ENCODE data around the gene EVC.

EVC gene

GRCh38 chr4:5790546-5790857, 79.5 kb downstream of the EVC start:
- no peak for TF ChIP-seq CTCF (IDR thresholded peaks at IDR 0.05; ENCODE audit: control insufficient read depth, insufficient read depth, low read depth, low read length, missing control alignments)

GRCh38 chr4:5791654-5792053, 80.7 kb downstream of the EVC start:
- TF ChIP-seq CTCF (IDR thresholded peaks at IDR 0.05; ENCODE audit: control insufficient read depth, insufficient read depth, low read depth, low read length, missing control alignments) = no peak
- H3K4me3 ChIP-seq (ENCODE audit: control insufficient read depth, low read depth, low read length) = no peak overlapping the region
- DNase-seq (ENCODE audit: low read depth) = no peak

More at GRCh38 chr4:5790546-5790857, 79.5 kb downstream of the EVC start:
- H3K4me3 ChIP-seq (ENCODE audit: control insufficient read depth, low read depth, low read length) = no peak overlapping the region
- DNase-seq (ENCODE audit: low read depth) = no peak

GRCh38 chr4:5793514-5793913, 82.5 kb downstream of the EVC start:
- no peak for DNase-seq (ENCODE audit: low read depth)
- no peak for TF ChIP-seq CTCF (IDR thresholded peaks at IDR 0.05; ENCODE audit: control insufficient read depth, insufficient read depth, low read depth, low read length, missing control alignments)
- no peak overlapping the region for H3K4me3 ChIP-seq (ENCODE audit: control insufficient read depth, low read depth, low read length)

- no peak for TF ChIP-seq CTCF (IDR thresholded peaks at IDR 0.05; ENCODE audit: control insufficient read depth, insufficient read depth, low read depth, low read length, missing control alignments)
- no peak overlapping the region for H3K4me3 ChIP-seq (ENCODE audit: control insufficient read depth, low read depth, low read length)
- no peak for DNase-seq (ENCODE audit: low read depth)
Measured at GRCh38 chr4:5795580-5795979, 84.6 kb downstream of the EVC start.

GRCh38 chr4:5796976-5797375, 86.0 kb downstream of the EVC start:
- no peak for TF ChIP-seq CTCF (IDR thresholded peaks at IDR 0.05; ENCODE audit: control insufficient read depth, insufficient read depth, low read depth, low read length, missing control alignments)
- DNase-seq (ENCODE audit: low read depth) = no peak

GRCh38 chr4:5797866-5798265, 86.9 kb downstream of the EVC start:
- DNase-seq (ENCODE audit: low read depth) = no peak
- H3K4me3 ChIP-seq (ENCODE audit: control insufficient read depth, low read depth, low read length) = no peak overlapping the region
- TF ChIP-seq CTCF (IDR thresholded peaks at IDR 0.05; ENCODE audit: control insufficient read depth, insufficient read depth, low read depth, low read length, missing control alignments) = no peak

More at GRCh38 chr4:5796976-5797375, 86.0 kb downstream of the EVC start:
- H3K4me3 ChIP-seq (ENCODE audit: control insufficient read depth, low read depth, low read length) = no peak overlapping the region

GRCh38 chr4:5798462-5798861, 87.5 kb downstream of the EVC start:
- no peak for DNase-seq (ENCODE audit: low read depth)
- H3K4me3 ChIP-seq (ENCODE audit: control insufficient read depth, low read depth, low read length) = no peak overlapping the region
- TF ChIP-seq CTCF (IDR thresholded peaks at IDR 0.05; ENCODE audit: control insufficient read depth, insufficient read depth, low read depth, low read length, missing control alignments) = no peak
